ENCODE measurements around the gene PPP2R3C. TPM values are rescaled to one million over a fixed set of nuclear protein-coding genes. Genes with fewer than 3 reads are reported as not detected.
"Not testable (repeated sequence)": the region's sequence is repeated elsewhere in the genome, so short reads cannot be mapped to it uniquely, and the experiment has no call there.

Gene PPP2R3C
- total RNA-seq, 1 donor from 2014 or later = 55.4 TPM

DNA sequence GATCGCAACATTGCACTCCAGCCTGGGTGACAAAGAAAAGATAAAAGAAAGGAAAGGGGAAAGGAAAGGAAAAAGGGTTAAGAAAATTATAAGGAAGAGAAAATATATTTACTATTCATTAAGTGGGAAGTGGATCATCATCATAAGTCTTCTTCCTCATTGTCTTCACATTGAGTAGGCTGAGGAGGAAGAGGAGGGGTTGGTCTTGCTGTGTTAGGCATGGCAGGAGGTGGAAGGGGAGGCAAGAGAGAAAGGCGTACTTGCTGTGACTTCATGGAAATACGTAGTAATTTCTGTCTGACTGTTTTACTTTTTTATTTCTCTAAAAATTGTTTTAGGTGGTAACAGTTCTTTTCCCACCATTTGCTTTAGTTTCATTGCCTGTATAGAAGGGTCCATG, 49.6 kb downstream of the PPP2R3C start:
- H3K27me3 Mint-ChIP-seq (ENCODE audit: low read depth) = no peaks in the 10 kb centered on the region
- H3K4me3 Mint-ChIP-seq = no peak overlapping the region
- TF ChIP-seq, protein P1, sequence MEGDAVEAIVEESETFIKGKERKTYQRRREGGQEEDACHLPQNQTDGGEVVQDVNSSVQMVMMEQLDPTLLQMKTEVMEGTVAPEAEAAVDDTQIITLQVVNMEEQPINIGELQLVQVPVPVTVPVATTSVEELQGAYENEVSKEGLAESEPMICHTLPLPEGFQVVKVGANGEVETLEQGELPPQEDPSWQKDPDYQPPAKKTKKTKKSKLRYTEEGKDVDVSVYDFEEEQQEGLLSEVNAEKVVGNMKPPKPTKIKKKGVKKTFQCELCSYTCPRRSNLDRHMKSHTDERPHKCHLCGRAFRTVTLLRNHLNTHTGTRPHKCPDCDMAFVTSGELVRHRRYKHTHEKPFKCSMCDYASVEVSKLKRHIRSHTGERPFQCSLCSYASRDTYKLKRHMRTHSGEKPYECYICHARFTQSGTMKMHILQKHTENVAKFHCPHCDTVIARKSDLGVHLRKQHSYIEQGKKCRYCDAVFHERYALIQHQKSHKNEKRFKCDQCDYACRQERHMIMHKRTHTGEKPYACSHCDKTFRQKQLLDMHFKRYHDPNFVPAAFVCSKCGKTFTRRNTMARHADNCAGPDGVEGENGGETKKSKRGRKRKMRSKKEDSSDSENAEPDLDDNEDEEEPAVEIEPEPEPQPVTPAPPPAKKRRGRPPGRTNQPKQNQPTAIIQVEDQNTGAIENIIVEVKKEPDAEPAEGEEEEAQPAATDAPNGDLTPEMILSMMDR (conservative IDR thresholded peaks at IDR 0.05) = no peak
- DNase-seq (ENCODE audit: low read depth, low spot score) = no peak
- H3K9me3 Mint-ChIP-seq = no peaks in the 10 kb centered on the region
- H3K36me3 Mint-ChIP-seq (ENCODE audit: low read depth) = peaks cover 28% of the 10 kb centered on the region
- H3K4me1 Mint-ChIP-seq = no peaks in the 10 kb centered on the region
- no peak overlapping the region for H3K27ac Mint-ChIP-seq (ENCODE audit: unreplicated experiment)

DNA sequence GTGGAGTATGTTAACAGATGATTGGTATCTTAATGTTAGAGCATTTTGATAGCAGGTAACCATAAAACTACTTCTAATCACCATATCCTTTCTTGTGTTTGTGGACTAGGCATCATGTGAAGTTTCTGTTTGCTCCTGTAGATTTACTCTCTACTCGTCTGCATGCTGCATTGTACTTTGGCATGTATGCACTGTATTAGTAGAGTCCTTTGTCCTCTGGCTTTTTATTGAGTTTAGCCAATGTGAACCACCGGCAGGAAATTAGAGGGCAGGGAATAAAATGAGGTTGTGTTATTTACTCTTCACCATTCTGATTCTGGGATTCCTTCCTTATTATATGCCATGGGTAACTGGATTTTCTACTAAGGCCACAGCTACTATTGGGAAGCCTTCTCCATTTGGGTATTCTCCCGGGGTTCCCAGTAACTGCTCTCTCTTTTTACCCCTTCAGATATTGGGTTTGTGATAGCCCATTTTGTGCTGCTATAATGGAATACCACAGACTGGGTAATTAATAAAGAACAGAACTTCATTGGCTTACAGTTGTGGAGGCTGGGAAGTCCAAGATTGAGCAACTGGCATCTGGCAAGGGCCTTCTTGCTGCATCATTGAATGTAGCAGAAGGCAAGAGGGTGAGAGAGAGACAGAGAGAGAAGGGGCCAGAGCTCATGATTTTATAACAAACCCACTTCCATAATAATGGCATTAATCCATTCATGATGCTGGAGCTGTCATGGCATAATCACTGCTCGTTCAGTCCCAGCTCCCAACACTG, 53.4 kb downstream of the PPP2R3C start:
- Mint-ChIP-seq H3K9me3 (no peaks in the 10 kb centered on the region), H3K36me3 (ENCODE audit: low read depth) (peaks cover 23% of the 10 kb centered on the region), H3K27me3 (ENCODE audit: low read depth) (no peaks in the 10 kb centered on the region), H3K4me3 (no peak overlapping the region), H3K27ac (ENCODE audit: unreplicated experiment) (no peak overlapping the region), H3K4me1 (no peaks in the 10 kb centered on the region)
- no peak for DNase-seq (ENCODE audit: low read depth, low spot score)
- TF ChIP-seq, protein P1 (conservative IDR thresholded peaks at IDR 0.05) = no peak

DNA sequence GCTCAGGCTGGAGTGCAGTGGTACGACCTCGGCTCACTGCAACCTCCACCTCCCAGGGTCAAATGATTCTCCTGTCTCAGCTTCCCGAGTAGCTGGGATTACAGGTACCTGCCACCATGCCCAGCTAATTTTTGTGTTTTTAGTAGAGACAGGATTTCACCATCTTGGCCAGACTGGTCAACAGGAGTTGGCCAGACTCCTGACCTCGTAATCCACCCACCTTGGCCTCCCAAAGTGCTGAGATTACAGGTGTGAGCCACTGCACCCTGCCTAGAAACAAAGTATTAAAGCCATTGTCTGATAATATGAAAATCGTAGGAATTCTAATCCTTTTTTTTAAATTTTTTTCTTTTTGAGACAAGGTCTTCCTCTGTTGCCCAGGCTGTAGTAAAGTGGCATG, 56.1 kb downstream of the PPP2R3C start:
- not testable (repeated sequence) for H3K9me3 Mint-ChIP-seq
- H3K36me3 Mint-ChIP-seq (ENCODE audit: low read depth) = peaks cover 13% of the 10 kb centered on the region

DNA sequence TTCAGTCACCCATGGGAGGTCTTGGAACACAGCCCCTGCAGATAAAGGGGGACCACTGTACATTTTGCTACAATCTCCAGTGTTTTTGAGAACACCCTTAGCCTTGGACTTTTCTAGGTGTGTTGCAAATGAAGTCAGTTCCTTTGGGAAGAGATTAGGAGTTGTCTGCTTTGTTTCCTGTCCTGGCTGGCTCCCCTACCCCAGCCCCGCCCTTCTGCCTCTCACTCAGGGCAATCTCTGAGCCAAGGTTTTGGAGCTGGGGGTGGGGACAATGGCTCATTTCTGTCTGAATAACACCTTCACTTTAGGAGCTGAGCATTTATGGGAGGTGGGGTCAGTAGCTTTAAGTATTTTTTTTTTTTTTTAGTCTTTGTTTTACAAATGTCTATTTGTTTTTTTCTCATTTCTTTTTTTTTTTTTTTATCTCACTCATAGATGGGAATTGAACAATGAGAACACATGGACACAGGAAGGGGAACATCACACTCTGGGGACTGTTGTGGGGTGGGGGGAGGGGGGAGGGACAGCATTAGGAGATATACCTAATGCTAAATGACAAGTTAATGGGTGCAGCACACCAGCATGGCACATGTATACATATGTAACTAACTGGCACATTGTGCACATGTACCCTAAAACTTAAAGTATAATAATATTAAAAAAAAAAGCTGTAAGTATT, 60.5 kb downstream of the PPP2R3C start:
- H3K27me3 Mint-ChIP-seq (ENCODE audit: low read depth); DNase-seq (ENCODE audit: low read depth, low spot score); H3K4me3 Mint-ChIP-seq; H3K9me3 Mint-ChIP-seq; H3K4me1 Mint-ChIP-seq; H3K36me3 Mint-ChIP-seq (ENCODE audit: low read depth): not testable (repeated sequence)
- H3K27ac Mint-ChIP-seq (ENCODE audit: unreplicated experiment) = peak overlapping the region; percentile 12

More for the DNA sequence above, 56.1 kb downstream of the PPP2R3C start:
- H3K4me3 Mint-ChIP-seq; H3K27ac Mint-ChIP-seq (ENCODE audit: unreplicated experiment); H3K4me1 Mint-ChIP-seq; DNase-seq (ENCODE audit: low read depth, low spot score); H3K27me3 Mint-ChIP-seq (ENCODE audit: low read depth): not testable (repeated sequence)

DNA sequence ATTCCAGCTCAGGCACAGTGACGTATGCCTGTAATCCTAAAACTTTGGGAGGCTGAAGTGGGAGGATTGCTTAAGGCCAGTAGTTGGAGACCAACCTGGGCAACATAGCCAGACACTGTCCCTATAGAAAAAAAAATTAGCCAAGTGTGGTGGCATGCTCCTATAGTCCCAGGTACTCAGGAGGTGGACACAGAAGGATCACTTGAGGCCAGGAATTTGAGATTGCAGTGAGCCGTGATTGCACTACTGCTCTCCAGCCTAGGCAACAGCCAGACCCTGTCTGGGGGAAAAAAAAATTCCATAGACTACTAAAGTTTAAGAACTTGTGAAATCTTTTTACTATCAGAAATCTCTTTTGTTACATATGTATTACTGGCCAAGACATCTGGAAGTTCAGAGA, 69.2 kb downstream of the PPP2R3C start:
- TF ChIP-seq, protein P1 (conservative IDR thresholded peaks at IDR 0.05) = no peak
- Mint-ChIP-seq H3K4me1 (peaks cover 7% of the 10 kb centered on the region), H3K4me3 (no peak overlapping the region), H3K27me3 (ENCODE audit: low read depth) (no peaks in the 10 kb centered on the region), H3K36me3 (ENCODE audit: low read depth) (no peaks in the 10 kb centered on the region), H3K27ac (ENCODE audit: unreplicated experiment) (no peak overlapping the region), H3K9me3 (no peaks in the 10 kb centered on the region)
- DNase-seq (ENCODE audit: low read depth, low spot score) = no peak

DNA sequence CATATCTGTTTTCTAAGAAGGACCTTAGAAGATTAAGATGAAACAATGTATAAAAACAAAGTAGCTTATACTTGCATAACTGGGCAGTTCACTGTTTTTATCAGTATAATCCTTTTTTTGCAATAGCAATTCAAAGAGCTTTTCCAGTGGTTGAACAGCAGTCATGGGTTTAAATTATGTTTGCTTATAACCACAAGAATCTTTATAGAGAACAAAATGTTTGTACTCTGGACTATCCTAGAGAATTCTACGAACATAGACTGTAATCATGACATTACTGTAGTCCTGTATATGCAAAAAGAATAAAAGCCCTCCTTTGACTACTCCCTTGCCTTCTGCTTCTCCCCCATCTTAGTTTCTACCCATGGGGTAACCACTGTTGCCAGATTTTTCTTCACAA, 70.0 kb downstream of the PPP2R3C start:
- TF ChIP-seq, protein P1 (conservative IDR thresholded peaks at IDR 0.05) = no peak
- Mint-ChIP-seq H3K27me3 (ENCODE audit: low read depth) (no peaks in the 10 kb centered on the region), H3K27ac (ENCODE audit: unreplicated experiment) (no peak overlapping the region), H3K36me3 (ENCODE audit: low read depth) (no peaks in the 10 kb centered on the region), H3K4me3 (no peak overlapping the region), H3K9me3 (no peaks in the 10 kb centered on the region), H3K4me1 (peaks cover 8% of the 10 kb centered on the region)
- no peak for DNase-seq (ENCODE audit: low read depth, low spot score)

All from neural crest cell (in vitro differentiated cells).